Erythroblast (primary cell): Measurements from ENCODE around the gene PRKRIP1.
"Not testable (repeated sequence)": the region's sequence is repeated elsewhere in the genome, so short reads cannot be mapped to it uniquely, and the experiment has no call there.

Experiments
- DNase-seq, 2 experiments: peaks; one replicate each; lab custom pipeline; 2025; lab: John Stamatoyannopoulos, UW
- GATA1 ChIP-seq: IDR thresholded peaks from 2 replicates; pipeline ENCODE4 v1.6.1; 2011; ENCODE audit warnings: low read depth, mild to moderate bottlenecking, control low read depth, low read length, moderate library complexity
- POLR2A ChIP-seq: IDR thresholded peaks from 2 replicates; pipeline ENCODE4 v1.6.1; 2011; ENCODE audit warnings: mild to moderate bottlenecking, low read length

The PRKRIP1 gene

DNA sequence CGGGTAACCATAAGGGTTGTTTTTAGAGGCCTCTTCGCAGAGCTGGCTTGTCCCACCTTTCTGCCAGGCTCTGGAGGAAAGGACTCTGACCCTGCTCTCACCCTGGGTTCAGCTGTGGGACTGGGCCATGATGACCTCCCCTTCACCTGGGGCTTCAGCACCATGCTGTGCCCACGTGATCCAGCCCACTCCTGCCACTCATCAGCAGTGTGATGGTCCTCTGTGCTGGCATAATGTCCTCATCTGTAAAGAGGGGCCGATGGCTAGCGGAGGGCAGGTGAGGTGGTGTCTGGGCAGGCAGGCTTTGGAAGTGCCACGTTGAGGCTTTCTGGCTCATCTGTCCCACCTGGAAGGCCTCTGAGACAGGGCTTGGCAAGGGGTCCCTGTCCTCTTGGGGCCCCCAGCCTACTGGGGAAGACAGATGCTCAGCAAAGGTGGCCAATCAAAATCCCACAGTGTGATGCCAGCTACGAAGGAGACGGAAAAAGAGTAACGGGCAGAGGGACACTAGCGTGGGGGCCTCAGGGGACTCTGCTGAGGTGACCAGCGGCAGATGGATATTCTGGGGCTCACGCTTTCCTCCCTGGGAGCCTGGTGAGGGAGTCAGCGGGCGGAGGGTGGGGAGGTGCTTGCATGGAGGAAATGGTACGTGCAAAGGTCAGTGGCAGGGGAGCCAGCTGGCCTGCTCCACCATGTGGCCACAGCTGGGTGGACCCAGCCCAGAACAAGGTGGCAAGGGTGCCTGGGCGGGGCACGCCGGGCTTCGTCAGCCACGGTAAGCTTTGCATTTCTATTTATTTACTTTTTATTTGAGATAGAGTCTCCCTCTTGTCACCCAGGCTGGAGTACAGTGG lies 74.0 kb downstream of the PRKRIP1 start:
- no peak for TF ChIP-seq GATA1
- no peak for TF ChIP-seq POLR2A
- no peak for DNase-seq

DNA sequence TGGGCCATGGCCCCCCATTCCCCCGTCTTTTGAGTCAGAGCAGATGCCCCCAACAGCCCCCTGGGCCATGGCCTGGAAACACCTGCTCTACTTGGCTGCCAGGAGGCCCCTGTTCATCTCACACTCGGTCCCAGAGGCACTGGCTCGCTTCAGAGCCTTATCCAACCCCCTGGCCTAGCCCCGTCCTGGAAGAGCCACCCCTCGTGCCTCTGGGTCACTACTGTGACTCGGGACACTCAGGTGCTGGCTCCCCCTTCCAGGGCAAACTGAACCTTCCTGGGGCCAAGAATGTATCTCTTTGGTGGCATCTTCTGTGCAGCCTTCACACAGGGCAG lies 75.6 kb downstream of the PRKRIP1 start:
- DNase-seq: no peak

DNA sequence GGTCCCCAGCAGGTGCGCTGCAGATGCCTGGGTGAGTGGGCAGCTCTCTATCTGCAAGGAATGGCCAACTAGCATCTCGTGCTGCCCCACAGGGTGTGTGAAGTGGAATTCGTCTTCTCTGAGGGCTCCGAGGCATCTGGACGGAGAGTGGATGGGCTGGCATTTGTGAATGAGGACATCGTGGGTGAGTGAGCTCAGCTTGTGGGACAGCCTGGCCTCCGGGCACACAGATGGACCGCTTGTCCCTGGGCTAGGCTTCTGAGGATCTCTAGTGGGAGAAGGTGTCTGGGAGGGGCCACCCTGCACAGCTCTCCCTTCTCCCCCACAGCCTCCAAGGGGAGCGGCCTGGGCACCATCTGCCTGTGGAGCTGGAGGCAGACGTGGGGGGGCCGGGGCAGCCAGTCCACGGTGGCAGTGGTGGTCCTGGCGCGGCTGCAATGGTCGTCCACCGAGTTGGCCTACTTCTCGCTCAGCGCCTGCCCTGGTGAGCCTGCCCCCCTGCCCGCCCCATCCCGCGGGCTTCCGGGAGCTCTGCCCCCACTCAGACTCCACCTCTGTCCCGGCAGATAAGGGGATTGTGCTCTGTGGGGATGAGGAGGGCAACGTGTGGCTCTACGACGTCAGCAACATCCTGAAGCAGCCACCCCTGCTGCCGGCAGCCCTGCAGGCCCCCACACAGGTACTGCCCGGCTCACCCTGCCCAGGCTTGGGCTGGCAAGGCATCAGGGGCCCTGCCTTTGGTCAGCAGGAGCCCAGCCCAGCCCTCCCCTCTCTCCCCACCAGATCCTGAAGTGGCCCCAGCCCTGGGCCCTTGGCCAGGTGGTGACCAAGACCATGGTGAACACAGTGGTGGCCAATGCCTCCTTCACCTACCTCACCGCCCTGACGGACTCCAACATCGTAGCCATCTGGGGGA lies 76.2 kb downstream of the PRKRIP1 start:
- TF ChIP-seq GATA1: no peak
- TF ChIP-seq POLR2A: no peak
- peak; percentile 13 to 29 for DNase-seq

More for the DNA sequence above, 75.6 kb downstream of the PRKRIP1 start:
- TF ChIP-seq POLR2A (no peak), GATA1 (no peak)

DNA sequence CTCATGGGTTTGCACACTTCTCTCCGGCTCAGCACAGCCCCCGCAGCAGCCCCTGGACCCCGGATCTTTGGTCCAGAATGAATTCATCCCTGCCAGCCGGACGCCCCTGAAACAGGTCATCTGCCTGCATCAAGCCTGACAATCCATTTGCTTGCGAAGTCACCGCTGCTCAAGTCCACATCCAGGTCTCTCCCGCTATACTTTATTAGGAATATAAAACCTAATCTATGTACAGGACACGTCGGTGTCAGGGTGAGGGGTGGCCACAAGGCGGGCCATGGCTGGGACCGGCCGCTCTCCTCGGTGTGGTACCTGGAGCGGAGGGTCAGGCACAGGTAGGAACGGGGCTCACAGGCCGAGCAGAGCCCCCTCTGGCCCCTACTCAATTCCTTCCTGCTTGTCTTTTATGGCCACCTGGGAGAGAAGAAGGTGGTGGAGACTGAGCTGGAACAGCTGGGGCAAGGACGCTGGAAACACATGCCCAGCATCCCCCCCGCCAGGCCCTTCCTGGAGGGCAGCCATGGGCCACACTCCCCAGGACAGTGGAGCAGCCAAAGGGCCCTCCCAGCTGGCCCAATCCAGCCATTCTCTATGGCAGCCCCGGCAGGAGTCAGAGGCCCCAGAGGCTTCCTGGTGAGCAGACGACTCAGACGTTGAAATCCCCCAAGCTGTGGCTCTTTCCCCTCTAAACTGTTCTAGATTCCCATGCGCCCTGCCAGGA lies 77.3 kb downstream of the PRKRIP1 start:
- no peak for DNase-seq
- TF ChIP-seq POLR2A (no peak), GATA1 (no peak)

DNA sequence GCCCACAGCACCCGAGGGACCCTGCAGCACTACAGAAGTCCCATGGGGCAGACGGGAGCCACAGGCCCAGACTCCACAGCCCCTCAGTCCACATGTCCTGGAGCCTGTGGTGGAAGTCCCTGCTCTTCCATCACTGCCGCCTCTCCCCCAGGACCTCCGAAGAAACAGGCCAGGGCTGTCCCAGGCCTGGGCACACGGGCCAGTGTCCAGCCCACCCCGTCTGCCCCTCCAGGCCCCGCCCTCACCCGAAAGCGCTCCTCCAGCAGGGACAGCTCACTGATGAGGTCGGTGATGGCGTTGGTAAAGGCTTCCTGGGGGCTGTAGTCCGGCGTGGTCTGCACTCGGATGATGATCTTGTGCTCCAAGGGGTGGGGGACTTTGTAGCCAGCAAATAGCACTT lies 78.0 kb downstream of the PRKRIP1 start:
- not testable (repeated sequence) for DNase-seq

DNA sequence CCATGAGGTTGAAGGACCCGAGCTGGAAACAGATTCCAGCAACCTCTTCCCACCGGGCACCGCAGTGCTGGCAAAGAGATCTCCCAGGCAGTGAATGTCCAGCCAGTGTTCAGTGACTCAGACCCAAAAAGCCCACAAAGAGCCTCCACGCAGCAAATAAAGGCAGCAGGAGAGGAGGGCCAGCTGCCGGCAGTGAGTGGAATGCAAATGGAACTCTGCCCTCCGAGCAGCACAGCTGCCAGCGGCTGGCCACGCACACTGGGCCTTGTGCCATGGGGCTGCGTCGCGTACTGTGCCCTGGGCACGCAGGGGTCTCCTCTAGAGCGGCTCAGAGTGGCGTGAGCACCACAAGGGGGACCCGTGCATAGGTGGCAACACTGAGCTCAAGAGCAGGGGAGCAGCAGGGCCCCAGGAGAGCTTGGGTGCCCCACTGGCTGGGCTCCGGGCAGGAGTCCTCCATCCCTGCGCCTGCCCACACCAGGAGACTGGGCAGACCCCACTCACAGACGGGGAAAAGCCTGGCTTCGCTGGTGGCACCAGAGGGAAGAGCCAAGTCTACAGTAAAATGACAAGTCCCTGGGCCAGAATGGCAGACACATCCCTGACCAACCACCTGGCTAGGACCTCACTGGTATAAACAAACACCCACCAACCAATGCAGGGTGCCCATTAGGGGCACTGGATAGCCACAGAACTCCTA lies 78.7 kb downstream of the PRKRIP1 start:
- DNase-seq: not testable (repeated sequence)
